Type B pancreatic cell (in vitro differentiated cells): ENCODE results near the gene C16orf89. TPM values are rescaled to one million over a fixed set of nuclear protein-coding genes. Genes with fewer than 3 reads are reported as not detected.
"Not testable (repeated sequence)": the region's sequence is repeated elsewhere in the genome, so short reads cannot be mapped to it uniquely, and the experiment has no call there.

Experiments
- DNase-seq: peaks from one replicate; pipeline ENCODE4 v3.0.0; 2021; ENCODE audit warnings: mixed read lengths; ENCODE audit not compliant: unreplicated experiment; ENCODE audit errors: extremely low spot score
- H3K27ac Mint-ChIP-seq: 2 replicates; pipeline ENCODE4 v1.8.0; 2021; ENCODE audit warnings: mild to moderate bottlenecking, mixed read lengths
- H3K27me3 Mint-ChIP-seq: 2 replicates; pipeline ENCODE4 v1.8.0; 2021; ENCODE audit warnings: mixed read lengths
- H3K36me3 Mint-ChIP-seq: 2 replicates; pipeline ENCODE4 v1.8.0; 2021; ENCODE audit warnings: mixed read lengths
- H3K4me1 Mint-ChIP-seq: one replicate; pipeline ENCODE4 v1.8.0; 2021; ENCODE audit warnings: mixed read lengths; ENCODE audit not compliant: unreplicated experiment
- H3K4me3 Mint-ChIP-seq: 2 replicates; pipeline ENCODE4 v1.8.0; 2021; ENCODE audit warnings: mild to moderate bottlenecking, mixed read lengths
- H3K9me3 Mint-ChIP-seq: 2 replicates; pipeline ENCODE4 v1.8.0; 2021; ENCODE audit warnings: mixed read lengths
- CTCF ChIP-seq: fragments of 200-600 bp; sonication (generic); conservative IDR thresholded peaks from 2 replicates; pipeline ENCODE4 v1.5.0; 2021; ENCODE audit warnings: antibody characterized with exemption, mild to moderate bottlenecking
- total RNA-seq: library from RNA; stranded (reverse); gene quantifications from 2 replicates; pipeline ENCODE4 v1.2.1, GENCODE V29; 2021; ENCODE audit warnings: low replicate concordance

C16orf89 gene
- total RNA-seq, 1 donor from 2014 or later: 0.75 TPM

GRCh38 chr16:5084802-5085201 is 19.0 kb upstream of the C16orf89 start:
- H3K36me3 Mint-ChIP-seq, H3K27ac Mint-ChIP-seq, H3K4me1 Mint-ChIP-seq, DNase-seq, H3K27me3 Mint-ChIP-seq, H3K9me3 Mint-ChIP-seq, H3K4me3 Mint-ChIP-seq: not testable (repeated sequence)
- TF ChIP-seq CTCF: peak; percentile 75

GRCh38 chr16:5084099-5084731 is 18.5 kb upstream of the C16orf89 start:
- H3K4me3 Mint-ChIP-seq, H3K27ac Mint-ChIP-seq, H3K4me1 Mint-ChIP-seq, H3K27me3 Mint-ChIP-seq, DNase-seq, H3K9me3 Mint-ChIP-seq, H3K36me3 Mint-ChIP-seq: not testable (repeated sequence)

GRCh38 chr16:5083646-5084045 is 17.9 kb upstream of the C16orf89 start:
- not testable (repeated sequence) for H3K4me1 Mint-ChIP-seq, H3K27ac Mint-ChIP-seq, H3K9me3 Mint-ChIP-seq, H3K4me3 Mint-ChIP-seq, H3K27me3 Mint-ChIP-seq, DNase-seq, H3K36me3 Mint-ChIP-seq

DNA sequence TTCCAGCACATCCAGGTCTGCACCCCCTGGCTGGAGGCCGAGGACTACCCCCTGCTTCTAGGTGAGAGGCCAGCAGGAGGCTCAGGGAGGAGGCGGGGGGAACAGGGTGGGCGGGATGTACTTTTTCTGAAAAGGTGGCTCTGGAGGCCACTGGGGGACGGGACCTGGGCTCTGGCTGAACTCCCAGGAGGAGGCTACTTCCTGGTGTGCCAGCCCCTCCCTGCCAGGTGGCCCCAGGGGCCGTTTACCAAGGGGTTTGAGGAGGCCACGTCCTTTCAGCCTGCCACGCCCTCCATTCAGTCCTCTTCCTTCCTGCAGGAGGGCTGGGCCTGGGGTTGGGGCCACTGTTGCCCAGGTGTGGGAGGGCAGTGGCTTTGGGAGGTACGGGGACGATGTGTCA is 15.2 kb upstream of the C16orf89 start:
- not testable (repeated sequence) for H3K27ac Mint-ChIP-seq, DNase-seq, H3K4me1 Mint-ChIP-seq, H3K27me3 Mint-ChIP-seq, H3K36me3 Mint-ChIP-seq, H3K4me3 Mint-ChIP-seq, H3K9me3 Mint-ChIP-seq

DNA sequence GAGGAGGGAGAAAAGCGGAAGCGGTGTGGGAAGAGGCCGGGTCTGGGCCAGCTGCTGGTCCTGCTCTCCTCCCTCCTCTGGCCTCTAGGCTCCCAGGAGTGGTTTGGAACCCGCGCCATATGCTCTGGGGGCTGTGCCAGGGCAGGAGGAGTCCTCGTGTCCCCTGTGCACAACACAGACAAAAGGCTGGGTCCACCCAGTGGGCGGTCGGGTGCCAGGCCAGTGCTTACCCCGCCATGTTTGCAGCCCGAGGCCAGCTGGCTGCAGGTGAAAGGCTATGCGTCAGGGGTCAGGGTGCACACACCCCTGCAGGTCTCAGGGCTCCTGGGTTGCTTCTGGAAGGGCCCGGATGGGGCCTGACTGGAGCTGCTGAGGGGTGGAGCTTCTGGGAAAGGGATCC is 14.7 kb upstream of the C16orf89 start:
- H3K27me3 Mint-ChIP-seq, H3K4me3 Mint-ChIP-seq, H3K9me3 Mint-ChIP-seq, H3K36me3 Mint-ChIP-seq, DNase-seq, H3K4me1 Mint-ChIP-seq, H3K27ac Mint-ChIP-seq: not testable (repeated sequence)

GRCh38 chr16:5078626-5079025 is 12.9 kb upstream of the C16orf89 start:
- H3K4me1 Mint-ChIP-seq: no peaks in the 10 kb centered on the region
- no peak for TF ChIP-seq CTCF
- no peaks in the 10 kb centered on the region for H3K27me3 Mint-ChIP-seq
- no peak overlapping the region for H3K4me3 Mint-ChIP-seq
- H3K9me3 Mint-ChIP-seq: no peaks in the 10 kb centered on the region
- H3K36me3 Mint-ChIP-seq: peaks cover 4% of the 10 kb centered on the region
- DNase-seq: no peak
- H3K27ac Mint-ChIP-seq: no peak overlapping the region

GRCh38 chr16:5077304-5077703 is 11.5 kb upstream of the C16orf89 start:
- no peak for DNase-seq
- H3K27me3 Mint-ChIP-seq: no peaks in the 10 kb centered on the region
- H3K9me3 Mint-ChIP-seq: no peaks in the 10 kb centered on the region
- H3K4me1 Mint-ChIP-seq: peaks cover 9% of the 10 kb centered on the region
- H3K36me3 Mint-ChIP-seq: peaks cover 4% of the 10 kb centered on the region
- H3K4me3 Mint-ChIP-seq: no peak overlapping the region
- H3K27ac Mint-ChIP-seq: no peak overlapping the region
- no peak for TF ChIP-seq CTCF

DNA sequence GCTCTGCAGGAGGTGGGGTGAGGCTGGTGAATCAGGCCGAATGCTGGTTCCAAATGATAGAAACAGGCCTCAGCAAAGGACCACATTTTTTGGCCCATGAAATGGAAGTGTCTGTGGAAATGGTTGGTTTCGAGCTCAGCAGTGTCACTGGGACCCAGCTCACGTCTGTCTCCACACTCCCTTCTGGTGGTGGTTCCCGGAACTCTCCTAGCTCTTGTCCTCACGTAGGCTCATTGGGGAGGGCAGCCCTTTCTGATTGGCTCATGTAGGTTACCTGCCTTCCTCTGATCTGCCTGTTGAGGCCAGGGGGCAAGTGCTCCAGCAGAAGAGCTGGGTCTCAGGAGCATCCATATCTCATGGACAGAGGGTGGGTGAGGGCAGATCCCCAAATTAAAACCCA is 9.9 kb upstream of the C16orf89 start:
- DNase-seq: no peak
- no peak overlapping the region for H3K4me3 Mint-ChIP-seq
- no peaks in the 10 kb centered on the region for H3K9me3 Mint-ChIP-seq

DNA sequence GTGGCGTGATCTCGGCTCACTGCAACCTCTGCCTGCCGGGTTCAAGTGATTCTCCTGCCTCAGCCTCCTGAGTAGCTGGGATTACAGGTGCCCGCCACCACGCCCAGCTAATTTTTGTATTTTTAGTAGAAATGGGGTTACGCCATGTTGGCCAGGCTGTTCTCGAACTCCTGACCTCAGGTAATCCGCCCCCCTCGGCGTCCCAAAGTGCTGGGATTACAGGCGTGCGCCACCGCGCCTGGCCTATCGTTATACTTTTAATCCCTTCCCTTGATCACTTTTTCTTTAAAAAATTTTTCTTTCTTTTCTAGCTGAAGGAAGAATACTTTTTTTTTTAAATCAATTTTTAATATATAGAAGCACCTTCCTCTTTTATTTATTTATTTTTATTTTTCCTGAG is 8.0 kb upstream of the C16orf89 start:
- not testable (repeated sequence) for H3K27ac Mint-ChIP-seq, H3K27me3 Mint-ChIP-seq, H3K36me3 Mint-ChIP-seq, H3K4me1 Mint-ChIP-seq, H3K9me3 Mint-ChIP-seq, H3K4me3 Mint-ChIP-seq, DNase-seq

More for the DNA sequence above, 9.9 kb upstream of the C16orf89 start:
- peaks cover 4% of the 10 kb centered on the region for H3K36me3 Mint-ChIP-seq
- H3K27me3 Mint-ChIP-seq: no peaks in the 10 kb centered on the region
- peaks cover 9% of the 10 kb centered on the region for H3K4me1 Mint-ChIP-seq
- H3K27ac Mint-ChIP-seq: no peak overlapping the region
- no peak for TF ChIP-seq CTCF
